DND-41 (cell line): Measurements from ENCODE around the gene CCNJL.
"Not testable (repeated sequence)": the region's sequence is repeated elsewhere in the genome, so short reads cannot be mapped to it uniquely, and the experiment has no call there.

Source experiments
- CTCF ChIP-seq: IDR thresholded peaks from 2 replicates; pipeline ENCODE4 v1.5.1; 2012; ENCODE audit warnings: borderline replicate concordance, low read length, moderate library complexity, mild to moderate bottlenecking; ENCODE audit not compliant: poor library complexity, severe bottlenecking; ENCODE audit errors: extremely low read depth
- EZH2 ChIP-seq: IDR thresholded peaks from 3 replicates; pipeline ENCODE4 v1.6.1; 2012; ENCODE audit warnings: borderline replicate concordance, low read depth, mild to moderate bottlenecking, moderate library complexity, low read length, inconsistent platforms; ENCODE audit not compliant: severe bottlenecking

- TF ChIP-seq CTCF, EZH2: not testable (repeated sequence)
Measured at GRCh38 chr5:160249570-160249969, 62.8 kb downstream of the CCNJL start.
